Activated CD4-positive, alpha-beta T cell treated with anti-CD3 and anti-CD28 coated beads, Interleukin-2, amount 50 U/mL, for 1 hour (primary cell): Measurements from ENCODE around the gene RAET1G.

Experiments
- DNase-seq: peaks from one replicate; pipeline ENCODE4 v3.0.0-alpha.2; 2020

RAET1G gene

DNA sequence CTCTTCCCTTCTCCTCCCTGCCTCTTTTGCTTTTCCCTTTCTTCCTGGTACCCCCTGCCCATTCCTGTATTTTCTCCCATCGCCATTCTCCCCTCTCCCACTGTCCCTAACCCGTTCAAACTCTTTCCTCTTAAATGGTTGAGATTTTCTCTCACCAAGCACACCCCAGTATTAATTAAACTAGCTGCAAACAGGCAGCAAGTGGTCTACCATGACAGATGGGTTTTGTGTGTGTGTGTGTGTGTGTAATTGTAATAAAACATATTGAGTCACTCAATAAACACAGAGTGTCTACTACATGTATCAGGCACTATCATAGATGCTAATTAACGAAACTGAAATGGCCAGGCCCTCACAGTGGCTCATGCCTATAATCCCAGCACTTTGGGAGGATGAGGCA, 31.7 kb downstream of the RAET1G start:
- DNase-seq: no peak

DNA sequence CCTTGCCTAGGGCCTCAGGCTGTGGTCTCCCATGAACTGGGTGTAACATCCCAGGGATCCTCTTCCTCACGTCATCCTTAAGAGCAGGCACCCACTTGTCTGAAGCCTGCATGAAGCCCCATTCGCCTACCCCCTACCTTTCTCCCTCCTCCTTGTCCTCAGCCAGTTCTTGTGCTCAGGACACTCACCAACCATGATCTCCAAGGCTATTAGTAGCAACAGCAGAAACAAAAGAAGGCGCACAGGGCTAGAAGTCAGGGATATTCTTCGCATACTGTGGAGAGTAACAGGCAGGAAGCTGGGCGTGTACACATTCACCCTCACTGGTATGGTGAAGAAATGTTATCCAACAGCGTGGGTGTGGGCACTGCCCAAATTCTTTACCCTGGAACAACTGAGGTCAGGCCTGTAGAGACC, 32.3 kb downstream of the RAET1G start:
- no peak for DNase-seq

DNA sequence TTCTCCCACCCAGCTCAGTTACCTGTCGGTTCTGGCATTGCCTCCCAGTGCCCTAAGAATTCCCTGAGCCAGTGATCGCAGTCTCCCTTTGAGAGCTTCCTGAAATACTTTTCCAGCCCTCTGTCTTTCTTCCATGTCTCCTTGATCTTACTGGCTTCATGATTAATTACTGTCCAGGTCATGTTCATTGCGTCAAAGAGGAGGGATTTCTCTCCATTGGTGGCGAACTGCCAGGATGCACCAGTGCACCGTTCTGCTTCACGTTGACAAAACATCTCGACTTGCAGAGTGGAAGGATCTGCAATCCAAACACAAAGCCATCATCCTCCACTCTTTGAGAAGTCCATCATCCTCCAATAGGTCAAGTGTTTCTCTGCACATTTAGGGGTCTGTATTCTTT, 33.6 kb downstream of the RAET1G start:
- DNase-seq: no peak

DNA sequence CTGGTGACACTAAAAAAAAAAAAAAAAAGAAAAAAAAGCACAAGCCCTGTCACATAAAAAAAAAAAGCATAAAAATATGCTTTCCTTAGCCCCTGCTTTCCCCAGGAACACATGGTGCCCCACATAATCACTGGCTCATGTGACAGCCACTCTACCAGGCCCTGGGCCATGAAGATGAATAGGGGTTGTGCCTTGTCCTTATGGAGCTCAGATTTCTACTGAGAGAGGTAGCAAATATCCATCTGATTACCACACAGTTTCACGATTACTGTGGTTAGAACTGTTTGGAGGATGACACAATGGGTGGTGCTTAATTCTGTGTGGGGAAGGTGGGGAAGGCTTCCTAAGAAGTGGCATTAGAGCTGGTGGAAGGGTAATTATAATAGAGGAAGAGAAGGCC, 34.3 kb downstream of the RAET1G start:
- no peak for DNase-seq

DNA sequence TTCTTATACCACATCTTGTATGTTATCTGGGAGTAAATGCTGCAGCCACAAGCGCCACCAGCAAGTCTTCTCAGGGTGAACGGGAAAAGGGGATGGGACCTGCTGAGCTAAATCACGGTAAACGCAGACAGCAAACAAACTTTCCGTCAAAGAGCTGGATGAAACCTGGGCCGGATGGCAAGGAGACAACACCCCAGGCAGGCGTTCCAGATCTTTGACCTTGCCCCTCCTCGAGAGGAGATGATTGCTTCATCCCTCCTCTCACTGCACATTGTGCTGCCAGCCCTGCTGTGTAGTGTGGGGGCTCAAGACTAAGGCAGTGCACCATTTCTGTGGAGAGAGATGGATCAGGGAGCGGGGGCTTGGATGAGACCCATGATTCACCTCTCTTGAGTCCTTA, 34.8 kb downstream of the RAET1G start:
- DNase-seq: no peak

DNA sequence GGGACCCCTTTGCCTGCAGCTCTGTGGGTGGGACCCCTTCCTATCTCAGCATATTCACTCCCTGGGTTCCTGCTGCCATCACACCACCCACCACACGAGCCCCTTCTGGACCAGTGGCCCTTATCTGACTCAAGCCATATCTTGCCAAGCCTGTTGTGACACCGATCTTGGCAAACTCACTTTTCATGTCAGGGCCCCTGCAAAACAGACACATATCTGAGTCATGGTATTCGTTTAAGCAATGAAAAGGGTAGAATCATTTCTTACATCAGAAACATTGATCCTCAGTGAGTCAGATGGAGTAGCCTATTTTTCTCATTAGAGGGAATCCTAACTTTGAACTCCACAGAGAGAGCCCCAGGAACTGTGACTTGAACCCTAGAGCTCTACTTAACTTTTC, 35.6 kb downstream of the RAET1G start:
- DNase-seq: no peak

DNA sequence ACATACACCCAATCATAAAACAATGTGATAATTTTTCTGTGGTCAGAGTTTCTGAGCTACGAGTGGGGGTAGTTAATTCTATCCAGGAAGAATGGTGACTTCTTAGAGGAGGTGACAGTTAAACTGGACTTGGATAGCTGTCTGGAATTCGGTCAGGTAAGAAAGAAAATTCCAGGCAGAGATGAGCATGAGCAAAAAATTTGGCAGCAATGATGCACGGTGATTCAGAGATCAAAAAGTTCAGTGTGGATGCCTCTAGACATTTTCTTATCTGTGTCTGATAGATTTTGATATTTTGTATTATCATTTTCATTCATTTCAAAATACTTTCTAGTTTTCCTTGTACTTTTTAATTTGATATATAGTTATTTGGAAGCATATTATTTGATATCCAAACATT, 37.0 kb downstream of the RAET1G start:
- DNase-seq: no peak

DNA sequence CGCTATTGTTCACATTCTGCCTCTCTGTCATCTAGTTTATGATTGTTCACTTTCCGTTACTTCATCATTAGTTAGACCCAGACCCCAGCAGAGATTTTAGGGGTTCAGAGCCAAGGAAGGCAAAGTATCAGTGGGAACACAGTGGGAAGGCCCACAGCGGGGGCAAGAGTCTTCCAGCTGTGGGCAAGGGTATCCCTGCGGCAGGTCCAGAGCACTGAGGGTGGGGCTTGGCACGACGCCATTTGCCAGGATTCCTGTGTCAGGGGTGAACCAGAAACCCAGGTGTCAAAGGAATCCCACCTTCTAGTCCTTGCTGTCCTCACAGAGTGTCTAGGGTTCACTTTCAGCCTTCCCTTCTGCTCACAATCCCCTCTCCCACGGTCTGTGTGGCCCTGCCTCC, 38.3 kb downstream of the RAET1G start:
- DNase-seq: no peak

DNA sequence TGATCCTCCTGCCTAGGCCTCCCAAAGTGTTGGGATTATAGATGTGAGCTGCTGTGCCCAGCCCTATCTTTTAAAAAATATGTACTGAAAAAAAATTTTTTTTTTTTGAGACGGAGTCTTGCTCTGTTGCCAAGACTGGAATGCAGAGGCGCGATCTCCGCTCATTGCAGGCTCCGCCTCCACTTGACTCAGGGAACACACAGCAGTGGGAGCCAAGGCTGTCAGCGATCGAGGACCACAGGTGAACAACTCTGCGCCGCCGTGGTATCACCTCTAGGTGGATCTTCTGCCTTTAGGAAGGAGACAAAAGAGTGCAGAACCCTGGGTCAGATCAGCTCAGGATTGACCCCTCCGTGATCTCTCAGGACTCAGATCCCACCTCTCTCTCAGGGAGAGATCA, 38.7 kb downstream of the RAET1G start:
- no peak for DNase-seq

DNA sequence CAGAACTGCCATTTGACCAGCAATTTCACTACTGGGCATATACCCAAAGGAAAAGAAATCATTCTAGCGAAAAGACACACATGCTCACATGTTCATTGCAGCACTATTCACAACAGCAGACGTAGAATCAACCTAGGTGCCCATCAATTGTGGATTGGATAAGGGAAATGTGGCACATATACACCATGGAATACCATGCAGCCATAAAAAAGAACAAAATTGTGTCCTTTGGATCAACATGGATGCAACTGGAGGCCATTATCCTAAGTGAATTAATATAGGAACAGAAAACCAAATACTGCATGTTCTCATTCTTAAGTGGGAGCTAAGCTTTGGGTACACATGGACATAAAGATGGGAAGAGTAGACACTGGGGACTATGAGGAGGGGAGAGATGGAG, 41.1 kb downstream of the RAET1G start:
- no peak for DNase-seq

DNA sequence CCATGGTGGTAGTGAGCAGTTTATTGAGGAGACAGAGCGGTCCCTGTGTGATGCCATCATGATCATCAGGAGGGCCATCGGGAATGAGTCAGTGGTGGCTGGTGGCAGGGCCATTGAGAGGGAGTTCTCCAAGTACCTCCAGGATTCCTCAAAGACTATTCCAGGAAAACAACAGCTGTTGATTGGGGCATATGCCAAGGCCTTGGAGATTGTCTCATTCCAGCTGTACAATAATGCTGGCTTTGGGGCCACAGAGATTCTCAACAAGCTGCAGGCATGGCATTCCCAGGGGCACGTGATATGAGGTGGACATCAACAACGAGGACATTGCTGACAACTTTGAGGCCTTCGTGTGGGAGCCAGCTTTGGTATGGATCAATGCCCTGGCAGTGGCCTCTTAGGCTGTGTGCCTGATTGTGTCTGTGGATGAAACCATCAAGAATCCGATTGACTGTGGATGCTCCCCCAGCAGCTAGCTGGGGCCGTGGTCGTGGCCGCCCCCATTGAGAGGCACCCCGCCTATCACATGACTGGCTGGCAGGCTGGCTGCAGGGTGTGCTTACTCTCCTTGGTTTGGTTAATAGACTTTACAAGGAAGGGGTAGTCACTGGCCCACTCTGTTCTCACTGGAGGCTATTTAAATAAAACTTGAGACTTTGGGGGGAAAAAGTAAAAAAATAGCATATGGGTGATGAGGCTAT, 41.7 kb downstream of the RAET1G start:
- no peak for DNase-seq

DNA sequence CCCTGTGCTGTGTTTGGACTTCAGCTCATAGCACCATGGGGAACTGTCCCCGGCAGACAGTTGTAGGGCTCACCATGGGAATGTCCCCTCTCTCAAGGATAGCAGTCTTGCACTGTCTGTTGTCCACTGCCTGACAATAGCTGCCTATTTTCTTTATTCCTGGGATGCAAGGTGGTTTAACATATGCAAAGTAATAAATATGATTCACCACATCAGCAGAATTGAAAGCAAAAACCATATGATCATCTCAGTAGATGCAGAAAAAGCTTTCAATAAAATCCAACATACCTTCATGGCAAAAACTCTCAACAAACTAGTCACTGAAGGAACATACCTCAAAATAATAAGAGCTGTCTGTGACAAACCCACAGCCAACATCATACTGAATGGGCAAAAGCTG, 45.3 kb downstream of the RAET1G start:
- DNase-seq: no peak

DNA sequence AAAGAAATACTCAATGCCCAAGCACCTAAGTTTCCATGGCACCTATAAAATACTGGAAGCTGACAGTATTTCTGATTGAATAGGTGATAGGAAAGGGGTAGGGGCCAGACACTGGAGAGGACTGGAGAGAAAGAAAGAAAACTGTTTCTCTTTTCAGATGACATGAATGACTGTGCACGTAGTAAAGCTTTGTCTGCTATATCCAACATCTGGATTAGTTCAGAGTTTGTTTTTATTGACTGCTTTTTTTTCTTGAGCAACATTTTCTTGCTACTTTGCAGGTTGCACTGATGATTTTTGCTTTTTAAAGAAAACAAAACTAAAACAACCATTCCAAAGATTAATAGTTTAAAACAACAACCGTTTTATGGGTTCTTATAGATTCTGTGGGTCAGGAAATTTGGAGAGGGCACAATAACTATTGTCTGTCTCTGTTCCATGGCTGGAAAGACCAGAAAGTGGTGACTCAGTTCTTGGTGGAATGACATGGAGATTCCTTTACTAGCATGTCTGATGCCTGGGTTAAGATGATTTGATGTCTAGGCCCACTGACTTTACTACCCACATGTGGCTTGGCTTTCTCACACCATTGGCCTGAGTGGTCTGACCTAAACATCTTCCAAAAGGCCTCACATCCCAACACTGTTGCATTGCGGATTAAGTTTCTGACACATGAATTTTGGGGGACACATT, 46.5 kb downstream of the RAET1G start:
- DNase-seq: no peak

DNA sequence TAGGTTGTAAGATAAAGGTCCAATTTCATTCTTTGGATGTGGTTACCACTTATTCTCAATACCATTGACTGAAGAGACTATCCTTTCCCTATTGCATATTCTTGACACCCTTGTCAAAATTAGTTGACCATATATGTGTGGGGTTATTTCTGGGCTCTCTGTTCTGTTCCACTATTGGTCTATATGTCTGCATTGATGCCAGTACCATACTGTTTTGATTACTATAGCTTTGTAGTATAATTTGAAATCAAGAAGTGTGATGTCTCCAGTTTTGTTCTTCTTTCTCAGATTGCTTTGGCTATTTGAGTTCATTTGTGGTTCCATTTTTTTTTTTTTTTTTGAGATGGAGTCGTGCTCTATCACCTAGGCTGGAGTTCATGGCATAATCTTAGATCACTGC, 50.7 kb downstream of the RAET1G start:
- DNase-seq: no peak

DNA sequence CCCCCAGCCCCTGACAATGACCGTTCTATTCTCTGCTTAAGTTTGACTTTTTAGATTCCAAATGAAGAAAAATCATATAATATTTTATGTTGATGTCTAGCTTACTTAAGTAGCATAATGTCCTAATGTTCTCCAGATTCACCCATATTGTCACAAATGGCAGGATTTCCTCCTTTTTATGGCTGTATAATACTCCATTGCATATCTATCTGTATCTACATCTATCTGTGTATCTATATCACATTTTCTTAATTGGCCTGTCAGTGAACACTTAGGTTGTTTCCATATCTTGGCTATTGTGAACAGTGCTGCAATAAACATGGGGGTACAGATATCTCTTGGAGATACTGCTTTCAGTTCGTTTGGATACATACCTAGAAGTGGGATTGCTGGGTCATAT, 51.7 kb downstream of the RAET1G start:
- no peak for DNase-seq

DNA sequence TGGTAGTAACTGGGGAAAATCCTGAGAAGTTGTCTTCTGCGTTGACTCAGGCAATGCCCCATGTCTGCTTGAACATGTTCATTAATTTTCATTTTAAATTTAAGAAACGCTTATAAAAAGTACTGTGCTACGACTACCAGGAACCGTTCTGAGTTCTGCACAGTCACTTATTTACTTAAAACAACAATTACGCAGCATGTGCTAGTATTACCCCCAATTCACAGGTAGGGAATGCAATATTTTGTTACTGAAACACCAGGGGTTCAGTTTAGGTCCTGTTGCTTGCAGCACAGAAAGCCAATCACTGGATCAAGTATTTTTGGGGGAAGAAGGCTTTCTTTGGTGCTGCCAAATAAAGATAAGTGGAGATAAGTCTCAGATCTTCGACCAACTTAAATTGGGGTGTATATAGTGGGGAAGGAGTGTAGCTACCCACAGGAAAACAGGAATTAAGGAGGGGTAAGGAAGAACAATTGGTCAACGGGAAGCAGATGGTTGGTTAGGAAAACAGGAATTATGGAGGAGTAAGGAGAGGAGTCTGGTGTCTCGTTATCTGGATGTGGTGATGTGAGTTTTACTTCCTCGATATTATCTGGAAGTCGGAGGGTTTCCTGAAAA, 53.5 kb downstream of the RAET1G start:
- DNase-seq: no peak

DNA sequence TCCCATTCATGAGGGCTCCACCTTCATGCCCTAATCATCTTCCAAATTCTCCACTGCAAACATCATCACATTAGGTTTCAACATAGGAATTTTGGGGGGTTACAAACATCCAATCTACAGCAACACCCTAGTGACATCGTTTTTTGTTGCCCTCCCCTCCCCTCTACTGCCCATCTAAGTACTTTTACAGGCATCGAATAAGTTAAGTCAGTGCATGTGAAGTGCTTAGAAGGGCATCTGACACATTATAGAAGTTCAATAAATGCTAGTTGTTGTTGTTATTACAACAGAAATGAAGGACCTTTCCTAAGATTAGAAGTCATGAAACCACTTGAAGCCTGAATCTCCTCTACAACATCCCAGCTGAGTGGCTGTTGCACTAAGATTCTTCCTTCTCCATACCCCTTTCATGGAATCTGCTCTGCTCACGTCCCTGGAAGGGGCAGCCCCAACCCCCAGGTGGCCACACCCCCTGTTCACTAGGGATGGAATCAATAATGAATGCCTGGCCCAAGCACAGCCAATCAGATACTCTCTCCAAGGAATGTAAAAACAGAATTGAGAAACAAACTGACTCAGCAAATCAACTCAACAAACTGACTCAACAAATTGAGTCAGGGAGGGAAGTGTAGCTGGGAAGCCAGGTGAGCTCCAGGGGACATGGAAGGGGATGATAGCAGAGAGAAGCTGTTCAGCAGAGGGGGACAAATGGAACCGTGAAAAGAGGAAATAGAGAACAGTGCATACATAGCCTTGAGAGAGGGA, 54.9 kb downstream of the RAET1G start:
- DNase-seq: no peak
